ENCODE results near the gene SLC6A18.

SLC6A18 gene

GRCh38 chr5:1186351-1187233 is 38.6 kb upstream of the SLC6A18 start:
- FAIRE-seq (no peak), DNase-seq (ENCODE audit: insufficient read length, low spot score) (no peak)

- no peak for DNase-seq (ENCODE audit: insufficient read length, low spot score)
- no peak for FAIRE-seq
These were observed 37.8 kb upstream of the SLC6A18 start for GRCh38 chr5:1187234-1187949.

- DNase-seq (ENCODE audit: insufficient read length, low spot score) (no peak), FAIRE-seq (no peak)
These were observed 37.2 kb upstream of the SLC6A18 start for GRCh38 chr5:1187950-1188334.

- FAIRE-seq = no peak
These were observed 36.7 kb upstream of the SLC6A18 start for GRCh38 chr5:1188464-1188863.

GRCh38 chr5:1189269-1189668 is 35.9 kb upstream of the SLC6A18 start:
- FAIRE-seq (no peak), DNase-seq (ENCODE audit: insufficient read length, low spot score) (no peak)

More at GRCh38 chr5:1188464-1188863, 36.7 kb upstream of the SLC6A18 start:
- no peak for DNase-seq (ENCODE audit: insufficient read length, low spot score)

- FAIRE-seq = no peak
- no peak for DNase-seq (ENCODE audit: insufficient read length, low spot score)
These were observed 34.9 kb upstream of the SLC6A18 start for GRCh38 chr5:1190278-1190677.

- DNase-seq (ENCODE audit: insufficient read length, low spot score) = no peak
- FAIRE-seq = no peak
These were observed 34.3 kb upstream of the SLC6A18 start for GRCh38 chr5:1190837-1191239.

- no peak for DNase-seq (ENCODE audit: insufficient read length, low spot score)
- no peak for FAIRE-seq
These were observed 32.1 kb upstream of the SLC6A18 start for GRCh38 chr5:1192971-1193590.

GRCh38 chr5:1193591-1193985 is 31.6 kb upstream of the SLC6A18 start:
- DNase-seq (ENCODE audit: insufficient read length, low spot score) (no peak), FAIRE-seq (no peak)

- FAIRE-seq (no peak), DNase-seq (ENCODE audit: insufficient read length, low spot score) (no peak)
These were observed 30.8 kb upstream of the SLC6A18 start for GRCh38 chr5:1194378-1194777.

GRCh38 chr5:1195439-1195838 is 29.7 kb upstream of the SLC6A18 start:
- DNase-seq (ENCODE audit: insufficient read length, low spot score) (no peak), FAIRE-seq (no peak)

GRCh38 chr5:1195916-1196315 is 29.3 kb upstream of the SLC6A18 start:
- FAIRE-seq (no peak), DNase-seq (ENCODE audit: insufficient read length, low spot score) (no peak)

GRCh38 chr5:1196562-1196961 is 28.6 kb upstream of the SLC6A18 start:
- DNase-seq (ENCODE audit: insufficient read length, low spot score) (no peak), FAIRE-seq (no peak)

GRCh38 chr5:1197876-1198666 is 27.1 kb upstream of the SLC6A18 start:
- FAIRE-seq (no peak), DNase-seq (ENCODE audit: insufficient read length, low spot score) (no peak)

- FAIRE-seq = no peak
- DNase-seq (ENCODE audit: insufficient read length, low spot score) = no peak
These were observed 25.9 kb upstream of the SLC6A18 start for GRCh38 chr5:1199340-1199648.

- DNase-seq (ENCODE audit: insufficient read length, low spot score) (no peak), FAIRE-seq (no peak)
These were observed 25.3 kb upstream of the SLC6A18 start for GRCh38 chr5:1199649-1200494.

- DNase-seq (ENCODE audit: insufficient read length, low spot score) (no peak), FAIRE-seq (no peak)
These were observed 24.5 kb upstream of the SLC6A18 start for GRCh38 chr5:1200495-1201326.

- no peak for DNase-seq (ENCODE audit: insufficient read length, low spot score)
- FAIRE-seq = no peak
These were observed 23.7 kb upstream of the SLC6A18 start, which contains the start of gene SLC6A19 for GRCh38 chr5:1201327-1202025. SLC6A19 (plus strand) TSS chr5:1201595; CDS start chr5:1201651, 56 bp downstream.
